ENCODE results near the gene MUC4.

The MUC4 gene

GRCh38 chr3:195838714-195839113 lies 27.0 kb upstream of the MUC4 start:
- Histone ChIP-seq H3K36me3 (no peaks in the 10 kb centered on the region), H3K27ac (no peak overlapping the region), H3K9me3 (no peaks in the 10 kb centered on the region), H3K4me3 (no peak overlapping the region), H3K27me3 (peaks cover 0 to 26% of the 10 kb centered on the region in 2 donors), H3K4me1 (no peaks in the 10 kb centered on the region)
- intact Hi-C loops (cut with DNase I; ENCODE audit: low total_unique reads): no loop called here
- no peak for TF ChIP-seq CTCF (IDR thresholded peaks at IDR 0.05)
- DNase-seq: no peak

GRCh38 chr3:195836476-195837135 lies 24.9 kb upstream of the MUC4 start:
- H3K4me1 ChIP-seq: no peaks in the 10 kb centered on the region
- H3K4me3 ChIP-seq: no peak overlapping the region
- peaks cover 0 to 26% of the 10 kb centered on the region in 2 donors for H3K27me3 ChIP-seq
- H3K9me3 ChIP-seq: no peaks in the 10 kb centered on the region
- H3K36me3 ChIP-seq: no peaks in the 10 kb centered on the region
- no peak for TF ChIP-seq CTCF (IDR thresholded peaks at IDR 0.05)
- intact Hi-C loops (cut with DNase I; ENCODE audit: low total_unique reads): no loop called here
- DNase-seq: no peak
- H3K27ac ChIP-seq: no peak overlapping the region

- intact Hi-C loops (cut with DNase I; ENCODE audit: low total_unique reads): no loop called here
- TF ChIP-seq CTCF (IDR thresholded peaks at IDR 0.05): no peak
- Histone ChIP-seq H3K27me3 (peaks cover 0 to 26% of the 10 kb centered on the region in 2 donors), H3K4me3 (no peak overlapping the region), H3K9me3 (no peaks in the 10 kb centered on the region), H3K4me1 (no peaks in the 10 kb centered on the region), H3K36me3 (no peaks in the 10 kb centered on the region), H3K27ac (no peak overlapping the region)
- DNase-seq: no peak
These were observed 24.1 kb upstream of the MUC4 start for GRCh38 chr3:195835791-195836190.

GRCh38 chr3:195834675-195835583 lies 23.2 kb upstream of the MUC4 start:
- no peaks in the 10 kb centered on the region for H3K36me3 ChIP-seq
- no peak for DNase-seq
- intact Hi-C loops (cut with DNase I; ENCODE audit: low total_unique reads): no loop called here
- H3K27ac ChIP-seq: no peak overlapping the region
- peaks cover 0 to 26% of the 10 kb centered on the region in 2 donors for H3K27me3 ChIP-seq
- H3K4me1 ChIP-seq: no peaks in the 10 kb centered on the region
- no peak for TF ChIP-seq CTCF (IDR thresholded peaks at IDR 0.05)
- H3K4me3 ChIP-seq: no peak overlapping the region
- no peaks in the 10 kb centered on the region for H3K9me3 ChIP-seq

- no peak overlapping the region for H3K4me3 ChIP-seq
- no peak for DNase-seq
- no peaks in the 10 kb centered on the region for H3K36me3 ChIP-seq
- no peak overlapping the region for H3K27ac ChIP-seq
- no peaks in the 10 kb centered on the region for H3K4me1 ChIP-seq
- peaks cover 0 to 14% of the 10 kb centered on the region in 2 donors for H3K27me3 ChIP-seq
- TF ChIP-seq CTCF (IDR thresholded peaks at IDR 0.05): no peak
- intact Hi-C loops (cut with DNase I; ENCODE audit: low total_unique reads): no loop called here
- no peaks in the 10 kb centered on the region for H3K9me3 ChIP-seq
These were observed 18.1 kb upstream of the MUC4 start for GRCh38 chr3:195829897-195830254.

Data from tibial artery (tissue), 4 donors.